Measurements from ENCODE around the gene LBP.

GRCh38 chr20:38386004-38386403, 39.7 kb downstream of the LBP start:
- TF ChIP-seq POLR2A (IDR thresholded peaks at IDR 0.05; ENCODE audit: low read depth, low read length) (no peak), RAD21 (IDR thresholded peaks at IDR 0.05; ENCODE audit: insufficient read depth, low read depth, low read length) (no peak), EP300 (IDR thresholded peaks at IDR 0.05; ENCODE audit: borderline replicate concordance in 1 of 2, control insufficient read depth in 1 of 2, low read depth in 2 of 2, low read length in 2 of 2) (no peak), ZSCAN29 (IDR thresholded peaks at IDR 0.05) (no peak), NRF1 (conservative IDR thresholded peaks at IDR 0.05; ENCODE audit: low read depth, low read length) (no peak), ATF3 (IDR thresholded peaks at IDR 0.05; ENCODE audit: borderline replicate concordance, extremely low read depth, low read depth, low read length) (no peak), SRF (IDR thresholded peaks at IDR 0.05; ENCODE audit: low read depth in 2 of 2, low read length in 2 of 2) (no peak), EZH2 (IDR thresholded peaks at IDR 0.05; ENCODE audit: borderline replicate concordance, control insufficient read depth, low read depth, low read length) (no peak)

Data from GM12878 (cell line).